Stimulated activated CD8-positive, alpha-beta memory T cell treated with anti-CD3 and anti-CD28 coated beads, Interleukin-7, amount 100 ng/mL, for 48 hours (primary cell): ENCODE results near the gene NRXN3.

Experiments used
- DNase-seq, 2 donors: peaks; one replicate each; pipeline ENCODE4 v3.0.0-alpha.2; 2020; ENCODE audit warnings: low read depth in 1 of 2; ENCODE audit errors: extremely low read depth in 1 of 2

The NRXN3 gene

GRCh38 chr14:78238141-78238540 is 68.0 kb downstream of the NRXN3 start:
- DNase-seq: no peak

DNA sequence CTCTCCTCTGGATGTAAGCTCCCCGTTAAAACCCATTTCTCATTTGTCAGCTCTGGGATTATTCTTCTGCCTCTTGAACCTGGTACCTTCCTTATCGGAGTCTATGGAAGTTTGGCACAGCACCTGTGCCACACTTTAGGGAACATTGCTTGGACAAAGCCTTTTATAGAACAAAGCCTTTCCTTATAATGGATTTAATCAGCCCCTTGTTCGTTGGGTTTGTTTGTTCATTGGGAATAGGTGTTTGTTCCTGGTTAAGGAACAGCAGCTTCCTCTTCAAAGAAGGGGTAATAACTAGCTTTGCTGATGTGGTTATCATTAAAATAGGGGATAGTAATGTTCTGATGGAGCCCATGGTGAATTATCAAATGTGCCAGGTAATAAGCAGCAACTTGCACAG is 70.4 kb downstream of the NRXN3 start:
- no peak for DNase-seq

- no peak for DNase-seq
These were observed 71.9 kb downstream of the NRXN3 start for GRCh38 chr14:78242086-78242485.

GRCh38 chr14:78243187-78243586 is 73.0 kb downstream of the NRXN3 start:
- no peak for DNase-seq

- DNase-seq: no peak
These were observed 75.1 kb downstream of the NRXN3 start for GRCh38 chr14:78245238-78245637.

- DNase-seq: no peak
These were observed 78.4 kb downstream of the NRXN3 start for GRCh38 chr14:78248501-78249090.

DNA sequence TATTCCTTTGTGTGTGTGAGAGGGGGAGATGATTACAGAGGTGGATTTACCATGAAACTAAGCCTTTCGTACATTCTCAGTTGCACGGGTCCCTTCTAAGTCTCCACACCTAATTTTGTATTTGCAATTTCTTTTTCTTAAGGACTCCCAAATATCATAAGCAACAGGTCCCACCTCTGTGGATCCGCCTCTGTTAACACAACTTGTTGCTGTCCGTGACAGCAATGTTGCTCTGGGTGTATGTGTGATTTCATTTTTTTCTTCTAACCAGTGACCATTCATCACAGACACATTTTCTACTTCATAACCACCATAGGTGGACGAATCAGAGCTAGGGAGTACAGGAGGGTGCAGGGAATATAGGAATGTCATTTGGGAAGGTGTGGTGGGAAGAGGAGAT is 81.1 kb downstream of the NRXN3 start:
- DNase-seq: no peak

DNA sequence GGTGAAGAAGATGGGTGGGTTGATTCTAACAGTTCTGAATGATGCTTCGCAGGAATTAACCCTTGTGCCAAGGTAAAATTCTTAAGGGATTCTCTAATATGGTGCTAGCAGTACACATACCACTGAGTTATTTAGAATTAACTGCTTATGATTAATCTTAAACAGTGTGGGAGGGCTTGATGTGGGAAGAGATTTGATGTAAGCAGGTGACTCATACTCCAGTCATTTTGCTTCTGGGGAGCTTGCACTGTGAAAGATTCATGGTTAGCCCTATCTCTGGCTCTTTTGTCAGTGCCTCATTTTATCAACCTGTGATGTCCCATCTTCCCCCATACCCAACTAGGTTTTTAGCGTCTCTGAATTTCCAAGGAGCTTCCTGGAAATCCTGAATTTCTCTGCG is 83.8 kb downstream of the NRXN3 start:
- no peak for DNase-seq

DNA sequence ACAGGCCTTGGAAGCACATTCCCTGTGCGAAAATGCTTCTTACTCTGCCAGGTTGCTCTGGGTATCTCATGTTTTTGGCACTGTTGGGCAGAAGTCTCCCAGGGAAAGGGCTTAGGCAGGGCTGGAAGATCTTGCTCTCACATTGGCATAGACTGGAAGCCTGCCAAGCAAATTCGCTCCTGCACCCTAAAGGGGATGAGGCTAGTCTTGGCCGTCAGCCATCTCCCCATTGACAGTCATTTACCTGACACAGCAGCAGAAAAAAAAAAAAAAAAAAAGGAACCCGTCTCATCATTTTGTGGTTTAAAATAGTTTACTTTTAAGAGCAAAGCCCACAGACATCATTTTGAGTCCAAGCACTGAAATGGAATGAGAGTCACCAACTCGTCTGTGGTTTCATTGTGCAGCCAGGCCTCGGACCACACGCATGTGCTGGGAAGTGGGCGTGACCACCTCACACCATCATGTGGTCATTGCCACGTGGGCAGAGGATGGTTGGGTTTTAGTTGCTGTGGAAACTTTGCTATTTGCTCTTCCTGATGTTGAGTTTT is 84.8 kb downstream of the NRXN3 start:
- DNase-seq: peak; percentile 21 to 48

GRCh38 chr14:78259831-78260230 is 89.7 kb downstream of the NRXN3 start:
- DNase-seq: no peak

GRCh38 chr14:78278464-78279250 is 108.5 kb downstream of the NRXN3 start:
- DNase-seq: no peak

GRCh38 chr14:78282437-78282836 is 112.3 kb downstream of the NRXN3 start:
- no peak for DNase-seq

DNA sequence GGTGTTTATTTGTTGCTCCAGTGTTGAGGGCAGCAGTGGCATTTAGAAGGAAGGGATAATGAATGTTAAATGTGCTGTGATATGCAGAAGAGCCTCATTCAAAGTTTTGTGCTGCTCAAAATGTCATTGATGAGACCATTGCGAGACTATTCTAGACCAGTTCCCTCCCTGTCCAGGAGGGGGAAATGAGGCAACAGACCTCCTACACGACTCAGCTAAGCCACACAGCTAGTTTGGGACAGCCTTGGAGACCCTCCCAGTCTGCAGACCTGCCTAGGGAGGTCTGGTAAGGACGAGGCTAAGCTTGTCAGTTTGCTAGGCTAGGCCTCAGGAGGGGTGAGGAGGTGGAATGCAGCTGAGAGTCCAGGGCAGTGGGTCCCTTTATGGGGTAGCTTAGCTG is 116.0 kb downstream of the NRXN3 start:
- DNase-seq: no peak

- no peak for DNase-seq
These were observed 121.8 kb downstream of the NRXN3 start for GRCh38 chr14:78292003-78292402.

DNA sequence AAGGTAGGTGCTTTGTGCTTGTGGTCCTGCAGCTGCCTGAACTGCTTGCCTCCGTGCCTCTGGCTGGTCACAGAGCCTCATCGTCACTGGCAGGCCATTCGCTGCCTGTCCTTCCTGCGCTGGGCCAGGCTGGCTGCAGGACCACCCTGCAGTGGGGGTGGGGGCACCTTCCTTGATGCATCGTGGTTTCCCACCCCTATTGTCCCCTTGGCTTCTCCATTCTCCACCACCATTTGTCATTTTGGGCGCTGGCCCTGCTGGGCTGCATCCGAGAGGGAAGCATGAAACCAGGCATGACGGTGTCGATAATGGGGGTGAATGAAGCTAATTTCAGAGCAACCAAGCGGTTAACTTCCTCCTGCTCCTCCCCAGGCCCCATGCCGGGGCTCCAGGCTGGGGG is 127.7 kb downstream of the NRXN3 start:
- DNase-seq: no peak

- DNase-seq: no peak
These were observed 128.1 kb downstream of the NRXN3 start for GRCh38 chr14:78298298-78298697.

DNA sequence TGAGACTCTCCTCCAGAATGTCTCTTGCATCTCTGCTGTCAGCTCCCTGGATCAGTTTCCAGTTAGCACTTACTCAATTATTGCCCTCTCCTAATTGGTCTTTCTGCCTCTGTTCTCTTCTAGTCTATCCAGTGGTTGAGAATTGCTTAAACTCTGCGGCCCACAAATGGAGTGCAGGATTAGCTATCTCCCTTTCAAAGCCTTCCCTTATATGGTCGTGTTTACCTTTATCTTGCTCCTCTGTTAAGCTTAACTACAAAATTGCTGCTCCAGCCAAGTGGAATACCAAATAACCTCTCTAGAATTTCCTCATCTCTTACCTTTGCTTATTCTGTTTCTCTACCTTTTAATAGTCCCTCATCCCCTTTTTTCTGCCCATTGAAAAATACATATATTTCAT is 132.7 kb downstream of the NRXN3 start:
- no peak for DNase-seq

- DNase-seq: no peak
These were observed 137.5 kb downstream of the NRXN3 start for GRCh38 chr14:78307671-78308070.

DNA sequence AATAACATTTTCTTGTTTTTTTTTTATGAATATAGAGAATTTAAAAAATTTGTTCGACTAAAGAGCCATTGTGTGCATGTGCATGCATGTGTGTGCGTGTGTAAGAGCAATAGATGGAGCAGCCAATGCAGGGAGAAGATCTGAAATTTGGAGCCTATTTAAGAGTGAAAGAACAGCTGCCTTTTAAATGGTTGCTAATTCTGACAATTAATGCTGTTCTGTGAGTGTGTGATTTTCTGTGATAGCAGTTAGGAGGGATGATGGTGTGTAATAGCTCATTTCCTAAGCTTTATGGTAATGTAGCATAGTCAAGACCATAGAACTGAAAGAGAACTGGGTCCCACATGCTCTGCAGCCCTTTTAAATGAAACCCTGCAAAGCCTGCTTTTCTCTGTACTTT is 137.9 kb downstream of the NRXN3 start:
- no peak for DNase-seq

GRCh38 chr14:78310272-78310671 is 140.1 kb downstream of the NRXN3 start:
- DNase-seq: no peak

GRCh38 chr14:78313499-78313898 is 143.3 kb downstream of the NRXN3 start:
- DNase-seq: no peak

DNA sequence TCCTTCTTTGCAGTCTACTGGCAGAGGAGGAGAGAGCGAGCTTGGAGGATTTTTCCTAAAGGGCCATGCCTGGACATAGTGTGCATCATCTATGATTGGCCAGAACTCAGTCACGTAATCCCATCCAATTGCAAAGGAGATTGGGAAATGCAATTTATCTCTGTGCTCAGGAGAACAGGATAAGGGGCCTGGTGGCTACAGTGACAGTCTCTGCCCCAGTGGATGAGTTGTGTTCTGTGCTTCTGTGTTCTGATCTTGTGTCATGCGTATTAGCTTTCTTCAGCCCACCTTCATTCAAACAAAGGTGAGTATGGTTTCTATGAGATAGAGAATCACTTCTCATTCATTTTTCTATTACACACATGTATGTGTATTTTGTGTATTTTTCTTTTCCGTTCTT is 144.3 kb downstream of the NRXN3 start:
- DNase-seq: no peak
